Hematopoietic multipotent progenitor cell treated with erythropoietin and hydrocortisone succinate and interleukin-3 and kit ligand, for 4 days (in vitro differentiated cells): Measurements from ENCODE around the gene REPS2.

ENCODE experiments used
- DNase-seq: peaks from one replicate; pipeline ENCODE4 v3.0.0-alpha.2; 2015

Gene REPS2

GRCh38 chrX:17038681-17039161 is 92.3 kb downstream of the REPS2 start:
- no peak for DNase-seq

GRCh38 chrX:17039826-17040225 is 93.4 kb downstream of the REPS2 start:
- no peak for DNase-seq

- DNase-seq, result no peak
Measured at GRCh38 chrX:17040711-17041110, 94.3 kb downstream of the REPS2 start.

GRCh38 chrX:17042037-17042436 is 95.6 kb downstream of the REPS2 start:
- DNase-seq, result no peak

- peak; percentile 86 for DNase-seq
Measured at GRCh38 chrX:17046478-17047097, 100.1 kb downstream of the REPS2 start.

- DNase-seq, result no peak
Measured at GRCh38 chrX:17047224-17047623, 100.8 kb downstream of the REPS2 start.

- DNase-seq, result no peak
Measured at GRCh38 chrX:17052210-17052609, 105.8 kb downstream of the REPS2 start.

- no peak for DNase-seq
Measured at GRCh38 chrX:17052793-17053192, 106.3 kb downstream of the REPS2 start.

GRCh38 chrX:17053502-17053901 is 107.0 kb downstream of the REPS2 start:
- DNase-seq, result peak; percentile 30

GRCh38 chrX:17056868-17057608 is 110.6 kb downstream of the REPS2 start:
- DNase-seq, result no peak

- no peak for DNase-seq
Measured at GRCh38 chrX:17062065-17062464, 115.6 kb downstream of the REPS2 start.

- DNase-seq, result no peak
Measured at GRCh38 chrX:17065100-17065499, 118.6 kb downstream of the REPS2 start.

GRCh38 chrX:17067534-17067933 is 121.1 kb downstream of the REPS2 start:
- DNase-seq, result no peak

GRCh38 chrX:17072301-17072700 is 125.8 kb downstream of the REPS2 start:
- DNase-seq, result peak; percentile 84

GRCh38 chrX:17072721-17073230 is 126.3 kb downstream of the REPS2 start:
- no peak for DNase-seq

GRCh38 chrX:17075004-17075403 is 128.5 kb downstream of the REPS2 start:
- DNase-seq, result no peak

- no peak for DNase-seq
Measured at GRCh38 chrX:17077361-17077760, 130.9 kb downstream of the REPS2 start.

GRCh38 chrX:17078031-17078720 is 131.7 kb downstream of the REPS2 start:
- no peak for DNase-seq

GRCh38 chrX:17081511-17081910 is 135.1 kb downstream of the REPS2 start:
- DNase-seq, result no peak

- no peak for DNase-seq
Measured at GRCh38 chrX:17081968-17082367, 135.5 kb downstream of the REPS2 start.

- DNase-seq, result peak; percentile 70
Measured at GRCh38 chrX:17082831-17083230, 136.4 kb downstream of the REPS2 start.

- DNase-seq, result no peak
Measured at GRCh38 chrX:17086317-17086716, 139.9 kb downstream of the REPS2 start.

GRCh38 chrX:17095161-17095560 is 148.7 kb downstream of the REPS2 start:
- DNase-seq, result no peak
